CD4-positive, alpha-beta T cell treated with Interleukin-6 for 4 hours (primary cell): ENCODE data around the gene CHST3.

ENCODE experiments used
- DNase-seq: peaks from one replicate; pipeline ENCODE4 v3.0.0-alpha.2; 2020; ENCODE audit warnings: mixed read lengths

CHST3 gene

DNA sequence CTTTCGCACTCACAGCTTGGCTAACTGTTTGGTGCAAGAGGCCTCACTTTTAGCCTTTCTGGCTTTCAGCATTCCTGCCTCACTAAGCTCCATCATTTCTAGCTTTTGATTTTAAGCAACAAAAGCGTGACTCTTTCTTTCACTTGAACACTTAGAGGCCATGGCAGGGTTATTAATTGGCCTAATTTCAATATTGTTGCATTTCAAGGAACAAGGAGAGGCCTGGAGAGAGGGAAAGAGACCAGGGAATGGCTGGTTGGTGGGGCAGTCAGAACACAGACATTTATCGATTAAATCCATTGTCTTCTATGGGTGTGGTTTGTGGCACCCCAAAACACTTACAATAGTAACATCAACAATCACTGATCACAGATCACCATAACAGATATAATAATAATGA lies 31.3 kb downstream of the CHST3 start:
- no peak for DNase-seq

DNA sequence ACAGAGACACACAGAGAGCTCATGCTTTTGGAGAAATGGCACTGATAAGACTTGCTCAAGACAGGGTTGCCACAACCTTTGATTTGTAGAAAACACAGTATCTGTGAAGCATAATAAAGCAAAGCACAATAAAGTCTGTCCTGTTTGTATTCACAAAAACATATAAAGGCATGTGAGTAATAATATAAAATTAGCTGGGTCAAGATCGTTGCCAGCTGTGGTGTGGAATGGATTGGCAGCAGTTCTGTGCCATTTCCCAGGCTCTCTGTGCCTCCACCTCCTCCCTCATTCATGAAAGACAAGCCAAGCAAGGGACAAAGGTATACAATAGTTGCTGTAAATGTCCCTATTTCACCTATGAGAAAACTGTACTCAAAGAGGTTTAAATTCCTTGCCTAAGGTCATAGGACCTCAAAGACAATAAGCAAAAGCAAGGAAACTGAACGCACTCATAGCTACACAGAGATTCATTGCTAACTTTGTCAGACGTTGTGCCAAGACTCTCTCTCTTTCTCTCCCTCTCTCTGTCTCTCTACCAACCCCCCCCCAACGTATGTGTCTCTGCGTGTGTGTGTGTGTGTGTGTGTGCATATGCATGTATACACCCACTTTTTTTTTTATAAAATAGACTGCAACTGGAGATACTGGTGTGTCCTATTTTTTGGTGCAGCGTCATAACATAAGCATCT lies 31.8 kb downstream of the CHST3 start:
- DNase-seq: no peak

DNA sequence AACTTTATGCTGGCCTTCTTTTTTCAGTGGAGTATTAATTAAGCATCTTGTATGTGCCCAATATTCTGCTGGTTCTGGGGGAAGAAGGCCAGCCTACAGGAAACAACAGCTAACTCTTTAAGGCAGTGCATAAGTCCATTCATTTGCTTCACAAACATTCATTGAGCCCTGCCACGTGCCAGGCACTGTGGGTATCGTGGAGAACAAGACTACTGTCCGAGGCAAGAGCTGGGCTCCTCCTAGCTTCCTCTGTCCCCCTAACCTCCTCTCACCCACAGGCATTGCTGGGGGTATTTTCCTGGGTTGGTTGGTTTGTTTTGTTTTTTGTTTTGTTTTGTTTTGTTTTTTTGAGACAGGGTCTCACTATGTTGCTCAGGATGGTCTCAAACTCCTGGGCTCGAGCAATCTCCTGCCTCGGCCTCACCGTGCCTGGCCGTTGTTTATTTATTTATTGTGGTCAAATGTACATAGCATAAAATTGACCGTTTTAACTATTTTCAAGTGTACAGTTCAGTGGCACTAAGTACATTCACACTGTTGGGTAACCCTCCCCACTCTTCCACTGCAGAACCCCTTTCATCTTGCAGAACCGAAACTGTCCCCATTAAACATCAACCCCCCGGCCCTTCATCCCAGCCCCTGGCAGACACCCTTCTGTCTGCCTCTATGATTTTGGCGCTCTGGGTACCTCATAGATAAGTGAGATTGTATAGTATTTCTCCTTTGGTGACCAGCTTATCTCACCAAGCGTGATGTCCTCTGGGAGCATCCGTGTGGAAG lies 32.6 kb downstream of the CHST3 start:
- no peak for DNase-seq

DNA sequence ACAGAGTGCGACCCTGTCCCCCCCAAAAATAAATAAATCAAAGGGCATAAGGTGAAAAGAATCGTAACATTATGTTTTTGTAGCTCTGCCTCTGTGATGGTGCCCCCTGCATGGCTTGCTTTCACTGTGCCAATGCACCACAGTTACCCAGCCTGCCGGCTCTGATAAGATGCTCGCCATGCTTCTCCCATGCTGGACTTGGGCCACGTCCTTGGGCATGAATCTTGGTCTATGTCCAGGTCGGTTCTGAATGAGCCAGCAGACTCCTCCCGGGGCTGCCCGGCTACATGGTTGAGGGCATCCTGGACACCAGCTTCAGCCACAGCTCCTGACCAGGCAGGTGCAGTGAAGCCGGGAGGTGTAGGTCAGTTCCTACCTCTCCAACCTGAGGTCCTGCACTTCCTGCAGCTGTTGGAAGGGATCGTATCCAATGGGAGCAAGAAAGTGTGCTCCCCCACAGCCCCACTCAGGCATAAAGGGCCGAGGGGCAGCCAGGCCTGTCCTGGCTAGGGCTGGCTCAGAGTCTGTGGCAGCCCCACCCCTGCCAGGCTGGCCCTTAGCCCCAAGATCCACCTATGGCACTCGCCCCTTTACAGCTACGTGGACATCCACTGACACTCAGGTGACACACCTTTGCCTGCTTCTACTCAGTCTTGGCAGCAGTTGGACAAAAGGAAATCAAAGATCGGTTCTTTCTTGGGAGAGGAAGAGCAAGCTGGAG lies 34.1 kb downstream of the CHST3 start:
- DNase-seq: no peak

DNA sequence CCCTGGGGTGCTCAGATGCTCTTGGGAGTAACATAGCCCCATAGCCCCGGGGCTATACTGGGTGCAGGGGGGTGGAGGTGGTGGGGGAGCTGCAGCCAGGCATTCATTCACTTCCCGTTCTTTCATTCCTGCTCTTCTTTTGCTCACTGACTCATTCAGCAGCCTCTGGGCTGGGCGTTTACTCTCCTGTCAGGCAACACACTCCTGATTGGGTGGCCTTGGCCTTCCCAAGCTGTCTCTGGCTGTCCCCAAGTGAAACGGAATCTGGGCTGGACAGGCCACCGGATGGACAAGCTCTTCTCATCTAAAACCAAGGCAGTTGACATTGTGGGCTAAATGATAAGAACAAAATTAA lies 34.6 kb downstream of the CHST3 start:
- no peak for DNase-seq

DNA sequence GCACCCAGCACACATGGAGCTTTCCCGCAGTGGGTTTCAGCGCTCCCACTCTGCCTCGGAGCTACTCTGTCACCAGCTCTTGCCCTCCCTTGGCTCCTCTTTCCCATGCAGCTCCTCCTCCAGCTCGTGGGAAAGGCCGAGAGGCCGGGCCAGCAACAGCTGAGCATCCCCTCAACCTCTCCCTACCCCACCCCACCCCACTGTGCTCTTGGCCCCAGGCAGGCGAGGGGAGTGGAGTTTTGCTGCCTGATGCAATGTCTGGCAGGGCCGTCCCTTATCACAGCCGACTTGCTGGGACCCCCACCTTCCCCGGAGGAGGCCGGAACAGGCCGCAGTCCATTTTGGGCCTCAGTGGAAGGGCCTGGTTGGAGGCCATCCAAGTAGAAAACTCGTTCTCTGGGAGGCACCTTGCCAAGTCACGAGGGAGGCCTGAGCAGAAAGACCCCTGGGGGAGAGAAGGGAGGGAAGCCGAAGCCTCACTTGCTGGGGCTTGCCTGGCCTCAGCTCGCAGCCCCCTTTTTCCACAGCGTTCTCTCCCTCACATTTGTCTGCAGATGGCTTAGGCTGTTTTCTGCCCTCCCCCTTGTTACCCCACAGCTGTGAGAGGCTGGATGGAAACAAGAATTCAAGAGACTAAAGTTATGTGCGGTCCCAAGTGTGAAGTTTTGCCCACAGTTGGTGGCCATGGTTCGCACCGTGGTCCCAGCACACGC lies 35.3 kb downstream of the CHST3 start:
- DNase-seq: no peak

DNA sequence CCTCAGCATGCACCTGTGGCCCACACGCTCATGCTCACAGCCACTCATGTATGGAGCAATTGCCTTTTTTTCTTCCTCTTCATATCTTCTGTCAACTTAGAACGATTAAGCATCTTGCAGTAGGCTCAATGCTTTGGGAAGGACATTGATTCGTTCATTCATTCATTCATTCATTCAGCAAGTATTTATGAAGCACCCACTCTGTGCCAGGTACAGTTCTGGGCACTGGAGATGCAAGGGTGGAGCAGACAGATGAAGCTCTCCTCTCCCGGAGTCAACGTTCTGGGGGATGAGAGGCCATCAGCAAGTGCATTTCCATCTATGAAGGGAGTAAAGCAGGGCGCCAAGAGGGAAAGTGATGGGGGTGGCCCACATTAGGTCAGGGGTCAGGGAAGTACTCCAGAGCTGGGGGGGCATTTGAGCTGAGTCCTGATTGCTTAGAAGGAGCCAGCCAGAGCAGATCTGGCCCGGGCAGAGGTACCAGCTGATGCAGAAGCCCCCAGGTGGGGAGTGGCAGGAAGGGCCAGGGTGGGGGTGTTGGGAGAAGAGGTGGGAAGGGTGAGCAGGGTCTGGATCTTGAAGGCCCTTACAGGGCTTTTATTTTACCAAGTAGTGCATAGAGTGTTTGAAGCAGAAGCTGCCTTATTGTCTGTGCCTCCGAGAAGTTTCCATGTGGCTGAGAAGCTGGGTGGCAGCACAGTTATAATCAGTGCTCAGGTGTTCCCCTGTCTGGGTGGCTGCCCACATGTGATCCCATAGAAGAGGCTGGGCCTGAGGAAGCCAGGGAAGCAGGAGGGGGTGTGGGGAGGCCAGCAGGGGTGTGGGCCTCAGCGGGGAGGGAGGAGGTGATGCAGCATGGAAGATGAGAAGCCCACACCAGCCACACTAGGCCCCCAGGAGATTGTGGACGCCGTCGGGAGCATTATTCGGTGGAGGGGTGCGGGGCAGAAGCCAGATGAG lies 36.2 kb downstream of the CHST3 start:
- no peak for DNase-seq

DNA sequence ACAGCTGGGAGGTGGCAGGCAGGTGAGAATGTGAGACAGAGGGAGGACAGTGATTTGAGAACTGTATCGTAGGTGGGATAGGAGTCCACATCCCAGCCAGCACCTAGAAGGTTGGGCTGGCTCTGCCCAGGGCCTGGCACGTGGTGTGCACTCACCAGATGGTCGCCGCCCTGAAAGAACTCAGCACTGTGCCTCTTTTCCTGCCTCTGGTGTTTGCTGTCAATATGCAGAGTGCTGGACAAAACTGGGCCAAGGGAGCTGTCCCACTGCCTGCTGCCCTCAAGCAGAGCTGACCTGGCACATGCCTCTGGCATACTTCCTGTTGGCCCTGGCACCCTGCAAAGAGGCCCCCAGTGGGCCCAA lies 36.8 kb downstream of the CHST3 start:
- DNase-seq: no peak

DNA sequence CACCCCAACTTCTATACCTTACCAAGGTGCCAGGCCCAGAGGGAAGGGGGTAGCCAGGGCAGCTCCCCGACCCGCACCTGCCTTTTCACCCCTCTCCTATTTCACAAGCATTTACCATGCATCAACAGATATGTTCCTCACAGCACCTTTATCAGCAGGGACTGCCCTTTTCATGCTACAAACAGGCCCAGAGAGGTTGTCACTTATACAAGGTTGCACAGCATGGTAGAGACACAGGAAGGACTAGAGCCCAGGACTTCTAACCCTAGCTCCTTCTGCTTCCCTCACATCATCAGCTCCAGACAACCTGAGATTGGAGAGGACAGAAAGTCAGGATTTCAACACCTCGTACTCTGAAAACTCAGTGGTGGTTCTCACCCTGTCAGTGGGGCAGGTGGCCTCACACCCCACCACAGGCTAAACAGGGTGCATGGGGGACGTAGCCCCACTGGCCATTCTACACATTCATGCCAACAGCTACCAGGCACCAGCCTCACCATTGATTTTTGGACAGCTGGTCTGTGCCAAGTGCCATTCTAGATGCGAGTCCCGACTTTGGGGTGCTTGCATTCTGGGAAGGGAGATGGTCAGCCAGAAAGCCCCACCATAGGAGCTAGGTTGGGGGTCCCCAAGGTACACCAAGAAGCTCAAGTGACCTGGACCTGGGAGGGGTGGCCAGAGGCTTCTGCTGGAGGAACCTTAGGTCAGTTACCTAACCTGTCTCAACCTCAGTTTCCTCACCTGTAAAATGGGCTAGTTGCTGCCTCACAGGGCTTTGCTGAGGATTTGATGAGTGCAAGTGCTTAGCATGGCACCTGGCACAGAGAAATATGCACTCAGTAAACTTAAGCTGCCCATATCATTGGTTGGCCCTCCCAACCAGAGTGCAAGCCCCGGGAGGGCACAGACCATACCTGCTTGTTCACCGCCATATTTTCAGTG lies 38.4 kb downstream of the CHST3 start:
- DNase-seq: no peak

DNA sequence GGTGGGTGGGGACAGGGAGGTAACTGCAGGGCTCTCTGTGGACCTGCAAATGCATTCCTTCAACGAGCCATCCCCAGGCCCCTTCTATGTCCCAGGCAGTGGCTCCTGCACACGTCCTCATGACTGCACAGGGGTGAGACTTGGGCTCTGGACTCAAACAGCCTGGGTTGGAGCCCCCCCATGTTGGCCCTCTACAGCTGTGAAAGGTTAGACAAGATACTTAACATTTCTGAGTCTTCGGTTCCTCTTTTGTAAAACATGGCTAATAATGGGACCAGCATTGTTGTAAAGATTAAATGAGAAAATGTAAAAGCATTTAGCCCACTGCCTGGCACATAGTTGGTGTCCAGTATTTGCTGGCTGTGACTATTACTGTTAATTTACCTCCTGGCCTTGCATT lies 41.8 kb downstream of the CHST3 start:
- no peak for DNase-seq

DNA sequence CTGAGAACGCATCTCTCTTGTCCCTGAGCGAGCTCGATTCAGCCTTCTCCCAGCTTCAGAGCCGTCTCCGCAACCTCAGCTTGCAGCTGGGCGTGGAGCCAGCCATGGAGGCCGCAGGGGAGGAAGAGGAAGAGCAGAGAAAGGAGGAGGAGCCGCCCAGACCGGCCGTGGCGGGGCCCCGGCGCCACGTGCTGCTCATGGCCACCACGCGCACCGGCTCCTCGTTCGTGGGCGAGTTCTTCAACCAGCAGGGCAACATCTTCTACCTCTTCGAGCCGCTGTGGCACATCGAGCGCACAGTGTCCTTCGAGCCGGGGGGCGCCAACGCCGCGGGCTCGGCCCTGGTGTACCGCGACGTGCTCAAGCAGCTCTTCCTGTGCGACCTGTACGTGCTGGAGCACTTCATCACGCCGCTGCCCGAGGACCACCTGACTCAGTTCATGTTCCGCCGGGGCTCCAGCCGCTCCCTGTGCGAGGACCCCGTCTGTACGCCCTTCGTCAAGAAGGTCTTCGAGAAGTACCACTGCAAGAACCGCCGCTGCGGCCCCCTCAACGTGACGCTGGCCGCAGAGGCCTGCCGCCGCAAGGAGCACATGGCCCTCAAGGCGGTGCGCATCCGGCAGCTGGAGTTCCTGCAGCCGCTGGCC lies 43.2 kb downstream of the CHST3 start:
- DNase-seq: no peak

DNA sequence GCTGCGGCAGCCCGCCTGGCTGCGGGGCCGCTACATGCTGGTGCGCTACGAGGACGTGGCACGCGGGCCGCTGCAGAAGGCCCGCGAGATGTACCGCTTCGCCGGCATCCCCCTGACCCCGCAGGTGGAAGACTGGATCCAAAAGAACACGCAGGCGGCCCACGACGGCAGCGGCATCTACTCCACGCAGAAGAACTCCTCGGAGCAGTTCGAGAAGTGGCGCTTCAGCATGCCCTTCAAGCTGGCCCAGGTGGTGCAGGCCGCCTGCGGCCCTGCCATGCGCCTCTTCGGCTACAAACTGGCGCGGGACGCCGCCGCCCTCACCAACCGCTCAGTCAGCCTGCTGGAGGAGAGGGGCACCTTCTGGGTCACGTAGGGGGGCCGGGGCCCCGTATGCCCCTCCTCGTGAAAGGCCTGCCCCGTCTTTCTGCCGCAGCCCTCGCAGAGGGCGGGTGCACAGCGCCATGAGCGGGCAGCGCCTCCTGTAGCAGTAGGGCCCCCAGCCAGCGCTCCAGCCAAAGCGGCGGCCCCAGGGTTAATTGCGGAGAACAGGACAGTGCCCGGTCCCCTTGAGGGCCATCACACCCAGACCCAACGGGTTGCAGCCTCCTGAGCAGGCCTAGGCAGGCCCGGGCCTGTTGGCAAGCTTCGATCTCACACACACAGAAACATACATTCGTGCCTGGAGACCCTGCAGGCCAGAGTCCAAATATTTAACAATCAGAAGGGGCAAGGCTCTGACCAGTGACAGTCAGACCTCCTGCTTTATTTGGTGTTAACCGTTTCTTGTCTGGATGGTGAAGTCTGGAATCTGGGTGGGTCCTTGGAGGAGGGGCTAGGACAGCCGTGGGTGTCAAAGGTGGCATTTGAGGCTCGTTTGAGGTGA lies 44.1 kb downstream of the CHST3 start:
- DNase-seq: no peak

DNA sequence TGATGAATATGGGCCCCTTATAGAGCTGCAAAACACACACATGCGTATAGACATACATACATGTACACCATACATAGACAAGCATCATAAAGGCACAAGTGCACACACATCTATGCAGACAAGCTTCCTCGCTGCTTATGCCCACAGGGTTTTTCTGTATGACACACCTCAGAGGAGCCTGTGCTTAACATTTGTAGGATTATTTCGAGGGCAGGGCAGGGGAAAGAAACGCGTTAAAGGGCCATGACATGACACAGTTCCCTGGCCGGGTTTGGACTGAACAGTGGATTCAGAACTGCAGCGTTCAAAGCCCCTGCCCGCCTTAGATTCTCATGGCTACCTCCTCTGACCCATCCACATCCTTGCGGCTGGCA lies 44.8 kb downstream of the CHST3 start:
- DNase-seq: no peak

DNA sequence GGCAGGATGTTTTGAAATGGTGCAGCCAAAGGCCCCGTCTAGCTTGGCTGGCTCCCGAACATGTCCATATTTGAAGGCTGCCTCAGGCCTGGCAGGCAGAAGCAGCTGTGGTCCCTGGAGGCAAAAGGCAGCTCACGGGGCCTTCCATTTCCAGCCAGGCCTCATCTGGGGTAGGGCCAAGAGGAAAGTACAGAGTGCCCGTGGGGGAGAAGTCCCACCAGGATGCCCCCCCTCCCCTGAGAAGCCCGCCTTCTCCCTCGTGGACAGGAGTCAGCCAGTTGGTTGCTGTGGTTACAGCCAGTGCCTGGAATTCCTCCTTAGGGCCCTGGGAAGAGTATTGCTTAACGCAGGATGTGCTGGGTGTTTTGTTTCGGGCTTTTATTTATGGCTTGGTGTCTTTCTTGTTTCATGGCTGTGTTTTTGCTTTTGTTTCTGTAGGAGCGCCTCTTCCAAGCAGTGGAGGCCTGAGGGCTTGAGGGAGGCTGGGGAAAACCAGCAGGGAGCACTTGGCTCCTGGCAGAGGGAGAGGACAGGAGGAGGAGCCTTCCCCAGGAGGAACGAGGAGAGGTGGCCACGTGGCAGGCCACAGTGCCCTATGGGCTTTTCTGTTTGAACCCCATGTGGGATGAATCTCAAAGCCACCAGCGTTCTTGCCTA lies 45.4 kb downstream of the CHST3 start:
- DNase-seq: no peak

DNA sequence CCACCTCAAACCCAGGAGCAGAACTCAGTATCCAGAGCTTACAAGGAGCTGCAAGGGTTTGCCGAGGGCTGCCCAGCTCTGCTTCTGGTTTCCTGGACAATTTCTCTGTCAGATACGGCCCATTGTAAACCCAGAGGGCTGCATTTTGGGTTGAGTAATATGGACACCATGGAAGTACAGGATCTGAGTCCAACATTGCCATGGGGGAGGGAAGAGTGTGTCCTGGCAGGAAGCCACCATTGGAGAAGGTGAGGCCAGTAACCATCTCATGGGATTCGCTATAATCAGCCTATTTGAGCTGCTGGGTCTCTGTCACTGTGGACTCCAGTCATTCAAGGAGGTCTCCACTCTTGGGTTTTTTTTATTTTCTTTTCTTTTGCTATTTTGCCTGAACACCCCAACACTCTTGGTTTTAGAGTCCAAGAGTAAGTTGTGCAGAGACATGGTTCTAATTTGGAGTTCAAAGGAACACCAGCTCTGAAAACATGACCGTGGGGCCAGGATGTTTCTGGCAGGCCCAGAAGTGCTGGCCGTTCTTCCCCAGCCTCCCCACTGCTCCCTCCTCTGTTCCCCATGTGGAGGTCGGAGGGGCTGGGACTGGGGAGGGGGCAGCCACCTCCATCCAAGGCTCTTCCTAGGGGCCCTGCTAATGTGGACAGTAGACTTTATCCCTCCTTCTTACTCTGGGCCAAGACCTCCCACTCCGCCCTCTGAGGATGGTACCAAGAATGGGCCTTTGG lies 46.2 kb downstream of the CHST3 start:
- DNase-seq: no peak

DNA sequence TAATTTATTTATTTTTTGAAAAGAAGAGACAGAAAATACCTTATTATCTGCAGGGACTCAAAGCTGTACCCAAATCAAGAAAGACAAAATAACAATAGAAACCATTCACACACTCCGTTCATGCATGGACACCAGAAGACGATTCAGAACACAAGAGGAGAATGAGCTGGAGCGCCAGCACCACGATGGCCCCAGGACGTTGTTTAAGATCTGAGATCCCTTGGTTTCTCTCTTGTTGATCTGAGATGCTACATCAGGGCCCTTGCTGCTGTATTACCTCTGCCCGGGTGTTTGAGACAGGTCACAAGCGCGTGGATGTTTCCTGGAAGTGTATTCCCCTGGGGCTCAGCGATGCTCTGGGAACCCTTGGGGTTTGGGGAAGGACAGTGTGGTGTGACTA lies 46.8 kb downstream of the CHST3 start:
- DNase-seq: no peak

DNA sequence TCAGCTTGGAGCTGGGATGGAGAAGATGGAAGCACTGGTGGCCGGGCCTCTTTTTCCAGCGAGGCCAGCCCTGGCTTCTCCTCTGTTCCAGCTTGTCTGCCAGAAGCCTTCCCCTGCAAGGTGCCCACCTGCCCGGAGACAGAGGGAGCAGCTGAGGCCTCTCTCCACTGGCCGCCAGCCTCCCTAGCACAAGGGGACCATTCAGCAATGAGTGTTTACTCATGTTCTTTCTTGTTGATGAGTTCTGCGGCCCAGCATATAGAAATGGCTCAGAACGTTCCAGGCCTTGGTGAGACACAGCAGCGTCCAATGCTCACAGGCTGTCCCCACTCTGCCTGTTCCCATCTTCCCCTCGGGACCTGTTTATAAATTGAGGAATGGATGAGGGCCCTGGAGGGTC lies 47.3 kb downstream of the CHST3 start:
- no peak for DNase-seq

DNA sequence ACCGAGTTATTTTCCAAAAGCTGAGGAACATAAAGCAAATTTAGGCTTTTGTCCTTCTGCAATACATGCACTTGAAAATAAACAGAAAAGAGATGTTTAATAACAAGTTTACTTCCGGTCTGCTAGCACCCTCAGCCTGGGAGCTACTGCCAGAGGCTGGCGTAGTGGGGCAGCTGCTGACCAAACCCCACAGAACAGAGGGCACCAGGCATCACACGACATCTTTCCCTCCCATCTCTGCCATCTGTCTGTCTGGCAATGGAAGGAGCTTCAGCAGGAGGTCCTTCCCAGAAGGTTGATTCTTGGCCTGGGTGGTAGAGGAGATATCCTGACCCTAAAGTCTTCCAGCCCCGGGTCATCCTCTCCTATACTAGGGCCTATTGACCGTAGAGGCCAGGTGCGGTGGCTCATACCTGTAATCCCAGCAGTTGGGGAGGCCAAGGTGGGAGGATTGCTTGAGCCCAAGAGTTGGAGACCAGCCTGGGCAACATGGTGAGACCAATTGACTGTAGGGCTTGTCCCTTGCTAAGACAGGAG lies 47.8 kb downstream of the CHST3 start:
- DNase-seq: no peak
